H1 (cell line): ENCODE results near the gene LAMB1. TPM values are rescaled to one million over a fixed set of nuclear protein-coding genes. Genes with fewer than 3 reads are reported as not detected.

Experiments
- CTCF ChIA-PET: fragments of 300-600 bp; sonication (Branson Sonifier 250); formaldehyde crosslinking; loops from one replicate; lab custom pipeline; 2021; ENCODE audit not compliant: partially characterized antibody; lab: Charles Lee
- POLR2A ChIA-PET: fragments of 300-600 bp; sonication (Branson Sonifier 250); formaldehyde crosslinking; loops from one replicate; lab custom pipeline; 2021; ENCODE audit warnings: inconsistent platforms; ENCODE audit not compliant: partially characterized antibody; lab: Charles Lee
- DNase-seq, 2 experiments: peaks; one replicate each; pipeline versions ENCODE4 v3.0.0 to v3.0.0-alpha.2; 2010 to 2022; ENCODE audit warnings: low spot score in 2 of 2, low read depth in 1 of 2, mixed read lengths in 1 of 2
- FAIRE-seq: peaks from 2 replicates; lab custom pipeline; 2011; peaks lifted over from hg19 to GRCh38; lab: Jason Lieb, UNC
- H2AFZ ChIP-seq: 2 replicates; pipeline ENCODE4 v1.8.1; 2012; ENCODE audit warnings: low read length, inconsistent platforms
- H2AK5ac ChIP-seq: 2 replicates; pipeline ENCODE4 v1.6.1; 2013; ENCODE audit warnings: low read depth, low read length
- H2BK120ac ChIP-seq: replicated peaks from 2 replicates; pipeline ENCODE3; 2013; ENCODE audit warnings: low read depth, low read length, inconsistent platforms
- H2BK12ac ChIP-seq: 2 replicates; pipeline ENCODE4 v1.6.1; 2013; ENCODE audit warnings: low read depth, low read length
- H2BK15ac ChIP-seq: 2 replicates; pipeline ENCODE4 v1.6.1; 2013; ENCODE audit warnings: low read length
- H2BK20ac ChIP-seq: 2 replicates; pipeline ENCODE4 v1.6.1; 2013; ENCODE audit warnings: low read length
- H2BK5ac ChIP-seq: 2 replicates; pipeline ENCODE4 v1.6.1; 2013; ENCODE audit warnings: low read depth, low read length
- H3K14ac ChIP-seq: 2 replicates; pipeline ENCODE4 v1.6.1; 2013; ENCODE audit warnings: inconsistent platforms; ENCODE audit not compliant: insufficient read length
- H3K18ac ChIP-seq: 2 replicates; pipeline ENCODE4 v1.6.1; 2013; ENCODE audit warnings: low read length; ENCODE audit errors: extremely low read depth
- H3K23ac ChIP-seq: 2 replicates; pipeline ENCODE4 v1.6.1; 2013; ENCODE audit warnings: inconsistent platforms; ENCODE audit not compliant: insufficient read length
- H3K23me2 ChIP-seq: 2 replicates; pipeline ENCODE4 v1.6.1; 2013; ENCODE audit warnings: low read depth, low read length
- H3K27ac ChIP-seq: 2 replicates; pipeline ENCODE4 v1.6.1; 2011; ENCODE audit warnings: low read depth, low read length, inconsistent platforms
- H3K27me3 ChIP-seq, 4 experiments: replicated peaks in 1 of 4; 1 replicate in 1 of 4; 2 replicates in 3 of 4; pipeline versions ENCODE4 v1.6.1 to v1.8.1; 2011 to 2013; ENCODE audit warnings: low read length in 3 of 4, mild to moderate bottlenecking in 3 of 4, inconsistent platforms in 2 of 4, mixed read lengths in 2 of 4, moderate library complexity in 1 of 4; ENCODE audit not compliant: control insufficient read depth in 3 of 4, insufficient read depth in 3 of 4; ENCODE audit errors: extremely low read depth in 1 of 4
- H3K36me3 ChIP-seq, 4 experiments: 2 replicates each; pipeline versions ENCODE4 v1.6.1 to v1.8.1; 2011 to 2013; ENCODE audit warnings: mild to moderate bottlenecking in 4 of 4, low read length in 3 of 4, moderate library complexity in 2 of 4, control low read depth in 1 of 4, inconsistent platforms in 1 of 4; ENCODE audit not compliant: insufficient read depth in 4 of 4, control insufficient read depth in 2 of 4
- H3K4ac ChIP-seq: replicated peaks from 2 replicates; pipeline ENCODE3; 2013; ENCODE audit warnings: low read length, low read depth, mixed read lengths, inconsistent platforms; ENCODE audit not compliant: insufficient read length
- H3K4me1 ChIP-seq, 4 experiments: replicated peaks in 1 of 4; 1 replicate in 1 of 4; 2 replicates in 3 of 4; pipeline versions ENCODE4 v1.6.1 to v1.8.1; 2011 to 2013; ENCODE audit warnings: low read length in 3 of 4, inconsistent platforms in 2 of 4, mixed read lengths in 1 of 4; ENCODE audit not compliant: insufficient read depth in 4 of 4, control insufficient read depth in 3 of 4
- H3K4me2 ChIP-seq, 2 experiments: 2 replicates each; pipeline versions ENCODE4 v1.6.1 to v1.8.1; 2011 to 2013; ENCODE audit warnings: low read depth in 2 of 2, low read length in 2 of 2, control low read depth in 1 of 2, inconsistent platforms in 1 of 2, mild to moderate bottlenecking in 1 of 2; ENCODE audit not compliant: insufficient read depth in 1 of 2
- H3K4me3 ChIP-seq, 4 experiments: fragments of 200-600, 300-600 bp in 1 of 4; sonication (generic), shearing (Covaris generic), sonication (Bioruptor Twin) in 1 of 4; 2 replicates each; pipeline versions ENCODE4 v1.5.1 to v1.8.1; 2011 to 2016; ENCODE audit warnings: low read length in 4 of 4, low read depth in 3 of 4, control low read depth in 2 of 4, inconsistent platforms in 2 of 4, mild to moderate bottlenecking in 2 of 4, mixed read lengths in 1 of 4, moderate library complexity in 1 of 4; ENCODE audit not compliant: insufficient read depth in 2 of 4; ENCODE audit errors: extremely low read depth in 1 of 4
- H3K56ac ChIP-seq: replicated peaks from 2 replicates; pipeline ENCODE3; 2013; ENCODE audit warnings: low read depth, mild to moderate bottlenecking, mixed read lengths, low read length, inconsistent platforms; ENCODE audit not compliant: insufficient read length
- H3K79me1 ChIP-seq: 2 replicates; pipeline ENCODE4 v1.6.1; 2013; ENCODE audit warnings: low read depth, low read length, control low read depth
- H3K79me2 ChIP-seq, 2 experiments: 2 replicates each; pipeline versions ENCODE4 v1.6.1 to v1.8.1; 2012 to 2013; ENCODE audit warnings: low read length in 2 of 2, mild to moderate bottlenecking in 2 of 2, inconsistent platforms in 1 of 2; ENCODE audit not compliant: insufficient read depth in 2 of 2, control insufficient read depth in 1 of 2
- H3K9ac ChIP-seq, 4 experiments: replicated peaks in 1 of 4; 1 replicate in 1 of 4; 2 replicates in 3 of 4; pipeline versions ENCODE4 v1.6.1 to v1.8.1; 2011 to 2013; ENCODE audit warnings: low read depth in 3 of 4, low read length in 3 of 4, control low read depth in 2 of 4, mild to moderate bottlenecking in 2 of 4, moderate library complexity in 2 of 4, inconsistent platforms in 1 of 4; ENCODE audit errors: extremely low read depth in 1 of 4
- H3K9me3 ChIP-seq, 2 experiments: 2 replicates each; pipeline versions ENCODE4 v1.6.1 to v1.8.1; 2012 to 2013; ENCODE audit warnings: mild to moderate bottlenecking in 2 of 2, moderate library complexity in 2 of 2, control low read depth in 1 of 2, inconsistent platforms in 1 of 2, low read depth in 1 of 2, low read length in 1 of 2, mixed read lengths in 1 of 2; ENCODE audit not compliant: insufficient read depth in 2 of 2
- H4K20me1 ChIP-seq, 2 experiments: replicated peaks in 1 of 2; 2 replicates each; pipeline versions ENCODE3 to v1.8.1; 2011 to 2013; ENCODE audit warnings: inconsistent platforms in 2 of 2, low read length in 2 of 2, mild to moderate bottlenecking in 1 of 2; ENCODE audit not compliant: insufficient read depth in 2 of 2, control insufficient read depth in 1 of 2
- H4K5ac ChIP-seq: 2 replicates; pipeline ENCODE4 v1.6.1; 2013; ENCODE audit warnings: low read length, low read depth, mixed read lengths, inconsistent platforms; ENCODE audit not compliant: insufficient read length
- H4K8ac ChIP-seq: 2 replicates; pipeline ENCODE4 v1.8.0; 2013; ENCODE audit warnings: mild to moderate bottlenecking, moderate library complexity, low read length, inconsistent platforms; ENCODE audit not compliant: insufficient read depth; ENCODE audit errors: extremely low read depth
- H4K91ac ChIP-seq: replicated peaks from 2 replicates; pipeline ENCODE3; 2013; ENCODE audit warnings: low read length, mixed read lengths, inconsistent platforms; ENCODE audit not compliant: insufficient read length
- CBX5 ChIP-seq: fragments of 300-800, 300-1000 bp; sonication (generic); IDR thresholded peaks from 2 replicates; pipeline ENCODE4 v1.7.1; 2016; ENCODE audit warnings: antibody characterized with exemption, low read length, low read depth
- FOSL1 ChIP-seq: IDR thresholded peaks from 2 replicates; pipeline ENCODE4 v1.6.1; 2011; ENCODE audit warnings: mild to moderate bottlenecking, low read depth, low read length, moderate library complexity; ENCODE audit not compliant: insufficient read depth
- HDAC6 ChIP-seq: IDR thresholded peaks from one replicate; pipeline ENCODE4 v1.7.1; 2012; ENCODE audit warnings: low read depth, mild to moderate bottlenecking, inconsistent platforms, low read length, moderate library complexity
- WGBS, 2 experiments: shearing (Covaris generic) in 1 of 2; methylation state at CpG; one replicate each; pipeline versions ENCODE4 v1.1.6 to v1.1.7; 2013 to 2015; ENCODE audit warnings: low lambda C conversion rate in 2 of 2, mixed read lengths in 2 of 2, inconsistent platforms in 1 of 2, low coverage in 1 of 2, missing lambda C conversion rate in 1 of 2; ENCODE audit not compliant: insufficient replicate concordance in 2 of 2, insufficient coverage in 1 of 2, insufficient read length in 1 of 2; ENCODE audit errors: extremely low coverage in 1 of 2, missing lambda C conversion rate in 1 of 2; 5-methylcytosine and 5-hydroxymethylcytosine counted together
- polyA plus RNA-seq, 7 experiments: library from polyadenylated mRNA; depleted of rRNA in 3 of 7; stranded (reverse) in 5 of 7; unstranded in 2 of 7; fragments of >200 nt in 5 of 7; fragments of 200-250 nt in 2 of 7; gene quantifications; 1 replicate in 5 of 7; 2 replicates in 1 of 7; 4 replicates in 1 of 7; pipeline versions ENCODE4 v1.2.1 to v1.2.3, GENCODE V29; 2011 to 2013; ENCODE audit warnings: missing spikeins in 2 of 7, mixed read lengths in 2 of 7
- total RNA-seq: library from RNA; stranded (reverse); fragmentation: NEBNext Ultra II Directional; extraction: Animal tissue kit (Norgen Biotek cat#: 25700); gene quantifications from 2 replicates; pipeline ENCODE4 v1.2.1, GENCODE V29; 2021

LAMB1 gene
- total and polyA plus RNA-seq, 2 of the 8 experiments (the other 6 are each of a cell fraction or from before 2014, with no cell fraction given) = 31.9 to 38.5 TPM

- no peak overlapping the region for H3K27ac ChIP-seq
- no peak overlapping the region for H3K56ac ChIP-seq
- peaks cover 0 to 5% of the 10 kb centered on the region in 2 experiments; a peak in 1 of 4 replicates for H3K79me2 ChIP-seq
- H3K18ac ChIP-seq = no peak overlapping the region
- H3K9ac ChIP-seq = no peak overlapping the region
- H4K91ac ChIP-seq = no peak overlapping the region
- no peaks in the 10 kb centered on the region for H3K23me2 ChIP-seq
- H4K5ac ChIP-seq = no peak overlapping the region
- ChIA-PET POLR2A (no interaction called here), CTCF (interaction anchor here (0.6 to 1.2 kb wide), 2 partner anchors 46 to 106 kb away, joined by 3 read pairs; no protein-coding TSS in a partner anchor)
- 65% methylated on average over 2 of the region's 2 CpGs; no CpG with 5 or more reads in 1 of the 2 experiments for WGBS, 2 experiments
- H2BK15ac ChIP-seq = no peak overlapping the region
- no peaks in the 10 kb centered on the region; the same call in 1 of the 2 replicates for H3K79me1 ChIP-seq
- no peak overlapping the region for H2BK120ac ChIP-seq
- H3K23ac ChIP-seq = no peak overlapping the region
- no peaks in the 10 kb centered on the region for H4K20me1 ChIP-seq
- H3K4me2 ChIP-seq = no peak overlapping the region
- no peaks in the 10 kb centered on the region for H3K9me3 ChIP-seq
- no peaks in the 10 kb centered on the region for H3K27me3 ChIP-seq
- no peak overlapping the region for H2BK20ac ChIP-seq
- no peaks in the 10 kb centered on the region for H3K4me1 ChIP-seq
- H3K14ac ChIP-seq = no peak overlapping the region
- peaks cover 2 to 50% (median 19%) of the 10 kb centered on the region in 4 experiments; a peak in 7 of 8 replicates for H3K36me3 ChIP-seq
- FAIRE-seq = no peak
- no peak overlapping the region for H2AK5ac ChIP-seq
- no peak overlapping the region for H2BK12ac ChIP-seq
- no peak overlapping the region for H3K4ac ChIP-seq
- H4K8ac ChIP-seq = no peak overlapping the region
- DNase-seq = no peak
- no peak overlapping the region for H2BK5ac ChIP-seq
- H3K4me3 ChIP-seq = no peak overlapping the region
- no peak overlapping the region for H2AFZ ChIP-seq
- TF ChIP-seq HDAC6 (no peak), FOSL1 (no peak), CBX5 (no peak)
Measured at GRCh38 chr7:107911981-107912380, 91.0 kb downstream of the LAMB1 start.
